Neural progenitor cell (in vitro differentiated cells): ENCODE results near the gene PDZRN4. TPM values are rescaled to one million over a fixed set of nuclear protein-coding genes. Genes with fewer than 3 reads are reported as not detected.

ENCODE experiments used
- DNase-seq: peaks from one replicate; pipeline ENCODE4 v3.0.0-alpha.2; 2016; ENCODE audit warnings: low spot score
- H2AFZ ChIP-seq: fragments of 200-600 bp; sonication (generic); replicated peaks from 2 replicates; pipeline ENCODE4 v1.6.1; 2016; ENCODE audit warnings: antibody characterized with exemption
- H3F3A ChIP-seq: fragments of 200-600 bp; sonication (generic); 2 replicates; pipeline ENCODE4 v1.6.1; 2016; ENCODE audit warnings: antibody characterized with exemption, low read depth
- H3K27ac ChIP-seq: fragments of 200-600 bp; sonication (generic); 2 replicates; pipeline ENCODE4 v1.5.1; 2016; ENCODE audit warnings: mild to moderate bottlenecking
- H3K27me3 ChIP-seq: fragments of 200-600 bp; sonication (generic); 2 replicates; pipeline ENCODE4 v1.6.1; 2016; ENCODE audit warnings: mild to moderate bottlenecking, moderate library complexity
- H3K36me3 ChIP-seq: fragments of 200-600 bp; sonication (generic); 2 replicates; pipeline ENCODE4 v1.5.1; 2016
- H3K4me1 ChIP-seq: fragments of 200-600 bp; sonication (generic); 2 replicates; pipeline ENCODE4 v1.6.1; 2016; ENCODE audit warnings: mixed run types
- H3K4me2 ChIP-seq: fragments of 200-600 bp; sonication (generic); 2 replicates; pipeline ENCODE4 v1.6.1; 2016
- H3K4me3 ChIP-seq: fragments of 200-600 bp; sonication (generic); 2 replicates; pipeline ENCODE4 v1.5.1; 2016
- H3K79me2 ChIP-seq: fragments of 200-600 bp; sonication (generic); 2 replicates; pipeline ENCODE4 v1.6.1; 2016; ENCODE audit warnings: low read depth
- H3K9ac ChIP-seq: fragments of 200-600 bp; sonication (generic); 2 replicates; pipeline ENCODE4 v1.6.1; 2016
- H3K9me3 ChIP-seq: fragments of 200-600 bp; sonication (generic); 2 replicates; pipeline ENCODE4 v1.5.1; 2016; ENCODE audit warnings: low read depth
- H4K20me1 ChIP-seq: fragments of 200-600 bp; sonication (generic); 2 replicates; pipeline ENCODE4 v1.6.1; 2016; ENCODE audit warnings: low read depth
- H3K27ac Mint-ChIP-seq: 3 replicates; pipeline ENCODE4 v1.8.0; 2021; ENCODE audit warnings: mixed read lengths
- H3K27me3 Mint-ChIP-seq: 2 replicates; pipeline ENCODE4 v1.8.0; 2022; ENCODE audit warnings: low read depth, mild to moderate bottlenecking, inconsistent platforms, moderate library complexity, mixed read lengths; ENCODE audit not compliant: insufficient read depth
- H3K36me3 Mint-ChIP-seq: 3 replicates; pipeline ENCODE4 v1.8.0; 2021; ENCODE audit warnings: mixed read lengths
- H3K4me1 Mint-ChIP-seq: 3 replicates; pipeline ENCODE4 v1.8.0; 2021; ENCODE audit warnings: mixed read lengths
- H3K4me3 Mint-ChIP-seq: 3 replicates; pipeline ENCODE4 v1.8.0; 2021; ENCODE audit warnings: mild to moderate bottlenecking, moderate library complexity, mixed read lengths
- H3K9me3 Mint-ChIP-seq: 3 replicates; pipeline ENCODE4 v1.8.0; 2020; ENCODE audit warnings: mixed read lengths
- EZH2 ChIP-seq: fragments of 200-600 bp; sonication (generic); IDR thresholded peaks from 2 replicates; pipeline ENCODE4 v1.6.1; 2017; ENCODE audit warnings: antibody characterized with exemption, mild to moderate bottlenecking, moderate library complexity
- EZH2phosphoT487 ChIP-seq: fragments of 200-600 bp; sonication (generic); IDR thresholded peaks from 2 replicates; pipeline ENCODE4 v1.6.1; 2017; ENCODE audit warnings: antibody characterized with exemption
- total RNA-seq: library from RNA; depleted of rRNA; stranded (reverse); fragments of >200 nt; gene quantifications from 2 replicates; pipeline ENCODE4 v1.2.3, GENCODE V29; 2015; ENCODE audit warnings: low replicate concordance
- TF ChIP-seq, protein P1 (sequence below): fragments of 200-600 bp; sonication (generic); IDR thresholded peaks from 2 replicates; pipeline ENCODE4 v1.5.1; 2017; ENCODE audit warnings: antibody characterized with exemption, mild to moderate bottlenecking

Gene PDZRN4
- total RNA-seq, 1 donor from 2014 or later: 0.06 TPM

DNA sequence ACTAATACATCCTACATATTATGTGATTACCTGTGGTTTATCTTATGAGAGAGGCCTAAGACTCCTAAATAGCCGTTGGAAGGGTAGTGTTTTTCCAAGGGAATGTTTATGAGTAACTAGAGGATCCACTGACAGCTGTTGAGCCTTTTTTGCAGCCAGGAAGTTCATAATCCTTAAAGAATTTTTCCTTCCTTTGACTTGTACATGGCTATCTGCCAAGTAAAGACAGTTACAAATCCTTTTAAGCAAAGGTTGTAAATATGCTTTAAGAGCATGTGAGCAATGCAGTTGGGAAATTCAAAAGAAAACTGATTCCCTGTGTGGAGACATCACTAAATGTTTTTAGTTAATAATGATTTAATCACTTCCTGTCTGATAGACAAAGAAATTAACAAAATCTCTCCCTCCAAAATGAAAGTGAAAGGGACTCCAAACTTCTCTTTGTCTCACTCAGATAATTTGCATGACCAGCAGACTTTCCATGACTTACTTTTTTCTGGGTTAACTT, 333.8 kb downstream of the PDZRN4 start:
- H3K4me2 ChIP-seq: no peak overlapping the region
- DNase-seq: no peak
- H2AFZ ChIP-seq: peak overlapping the region; percentile 40
- H4K20me1 ChIP-seq: no peaks in the 10 kb centered on the region
- H3K27ac Mint-ChIP-seq: no peak overlapping the region
- H3K4me3 ChIP-seq: no peak overlapping the region
- no peaks in the 10 kb centered on the region for H3F3A ChIP-seq
- no peaks in the 10 kb centered on the region for H3K36me3 Mint-ChIP-seq
- H3K9me3 ChIP-seq: no peaks in the 10 kb centered on the region
- H3K36me3 ChIP-seq: no peaks in the 10 kb centered on the region
- peaks cover 15% of the 10 kb centered on the region for H3K4me1 Mint-ChIP-seq
- no peak overlapping the region for H3K27ac ChIP-seq
- H3K27me3 Mint-ChIP-seq: no peaks in the 10 kb centered on the region
- H3K27me3 ChIP-seq: no peaks in the 10 kb centered on the region
- H3K9me3 Mint-ChIP-seq: no peaks in the 10 kb centered on the region
- no peaks in the 10 kb centered on the region for H3K4me1 ChIP-seq
- no peaks in the 10 kb centered on the region for H3K79me2 ChIP-seq
- H3K4me3 Mint-ChIP-seq: no peak overlapping the region
- H3K9ac ChIP-seq: no peak overlapping the region
- no peak for TF ChIP-seq EZH2
- TF ChIP-seq EZH2phosphoT487: no peak
- TF ChIP-seq, protein P1, sequence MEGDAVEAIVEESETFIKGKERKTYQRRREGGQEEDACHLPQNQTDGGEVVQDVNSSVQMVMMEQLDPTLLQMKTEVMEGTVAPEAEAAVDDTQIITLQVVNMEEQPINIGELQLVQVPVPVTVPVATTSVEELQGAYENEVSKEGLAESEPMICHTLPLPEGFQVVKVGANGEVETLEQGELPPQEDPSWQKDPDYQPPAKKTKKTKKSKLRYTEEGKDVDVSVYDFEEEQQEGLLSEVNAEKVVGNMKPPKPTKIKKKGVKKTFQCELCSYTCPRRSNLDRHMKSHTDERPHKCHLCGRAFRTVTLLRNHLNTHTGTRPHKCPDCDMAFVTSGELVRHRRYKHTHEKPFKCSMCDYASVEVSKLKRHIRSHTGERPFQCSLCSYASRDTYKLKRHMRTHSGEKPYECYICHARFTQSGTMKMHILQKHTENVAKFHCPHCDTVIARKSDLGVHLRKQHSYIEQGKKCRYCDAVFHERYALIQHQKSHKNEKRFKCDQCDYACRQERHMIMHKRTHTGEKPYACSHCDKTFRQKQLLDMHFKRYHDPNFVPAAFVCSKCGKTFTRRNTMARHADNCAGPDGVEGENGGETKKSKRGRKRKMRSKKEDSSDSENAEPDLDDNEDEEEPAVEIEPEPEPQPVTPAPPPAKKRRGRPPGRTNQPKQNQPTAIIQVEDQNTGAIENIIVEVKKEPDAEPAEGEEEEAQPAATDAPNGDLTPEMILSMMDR: no peak

DNA sequence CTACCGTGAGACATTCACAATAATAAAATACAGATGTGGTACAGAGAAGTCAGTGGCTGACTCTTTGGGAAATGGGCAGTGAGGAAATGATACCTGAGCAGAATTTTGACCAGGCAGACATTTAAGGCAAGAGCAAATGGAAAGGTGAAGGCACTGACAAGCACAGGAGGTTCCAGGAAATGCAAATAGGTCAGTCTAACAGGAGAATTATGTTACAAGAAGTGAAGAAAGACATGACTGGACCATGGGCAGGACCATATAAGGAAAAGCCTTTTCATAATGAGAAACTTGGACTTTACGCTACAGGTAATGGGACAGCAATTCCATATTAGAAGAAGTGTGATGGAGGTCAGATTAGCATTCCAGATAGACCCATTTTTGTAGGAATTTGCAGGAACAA, 338.9 kb downstream of the PDZRN4 start:
- Mint-ChIP-seq H3K27me3 (no peaks in the 10 kb centered on the region), H3K36me3 (no peaks in the 10 kb centered on the region), H3K4me1 (peaks cover 13% of the 10 kb centered on the region), H3K9me3 (peaks cover 2% of the 10 kb centered on the region), H3K27ac (no peak overlapping the region), H3K4me3 (no peak overlapping the region)
- Histone ChIP-seq H3K9me3 (no peaks in the 10 kb centered on the region), H2AFZ (no peak overlapping the region), H3F3A (no peaks in the 10 kb centered on the region), H4K20me1 (no peaks in the 10 kb centered on the region), H3K4me2 (no peak overlapping the region), H3K4me1 (no peaks in the 10 kb centered on the region), H3K27ac (no peak overlapping the region), H3K36me3 (no peaks in the 10 kb centered on the region), H3K79me2 (no peaks in the 10 kb centered on the region), H3K9ac (no peak overlapping the region), H3K27me3 (no peaks in the 10 kb centered on the region), H3K4me3 (no peak overlapping the region)
- TF ChIP-seq EZH2 (no peak), EZH2phosphoT487 (no peak)
- TF ChIP-seq, protein P1: no peak
- DNase-seq: no peak

DNA sequence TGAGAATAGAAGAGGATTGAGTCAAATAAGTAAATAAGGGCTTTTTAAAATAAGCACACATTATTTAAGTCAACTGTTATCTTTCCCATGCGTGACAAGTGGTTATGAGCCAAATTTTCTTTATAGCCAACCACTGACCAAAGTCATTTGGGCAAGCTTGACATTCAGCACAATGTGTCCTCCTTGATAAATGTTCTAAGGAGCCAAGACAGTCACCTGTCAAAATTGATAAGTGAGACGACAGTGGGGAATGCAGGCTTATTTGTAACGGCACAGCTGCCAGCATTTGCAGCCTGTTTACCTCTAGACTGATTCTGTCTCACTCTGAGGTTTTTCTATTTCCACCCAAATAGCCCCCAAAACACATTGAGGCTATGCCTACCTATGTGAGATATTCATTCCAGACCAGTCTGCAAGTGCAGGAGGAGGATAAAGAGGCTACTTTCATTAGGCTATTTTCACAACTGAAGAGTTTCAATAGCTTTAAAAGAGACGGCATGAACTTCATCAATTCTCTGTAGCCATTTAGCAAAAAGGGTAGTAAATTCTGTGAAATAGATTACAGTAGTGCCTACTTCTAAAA, 339.5 kb downstream of the PDZRN4 start:
- Mint-ChIP-seq H3K27ac (no peak overlapping the region), H3K36me3 (no peaks in the 10 kb centered on the region), H3K27me3 (no peaks in the 10 kb centered on the region), H3K4me3 (no peak overlapping the region), H3K4me1 (peaks cover 11% of the 10 kb centered on the region), H3K9me3 (peaks cover 2% of the 10 kb centered on the region)
- H3K9ac ChIP-seq: no peak overlapping the region
- no peaks in the 10 kb centered on the region for H3K27me3 ChIP-seq
- H2AFZ ChIP-seq: no peak overlapping the region
- no peaks in the 10 kb centered on the region for H3K9me3 ChIP-seq
- H3K36me3 ChIP-seq: no peaks in the 10 kb centered on the region
- H3F3A ChIP-seq: no peaks in the 10 kb centered on the region
- no peaks in the 10 kb centered on the region for H3K4me1 ChIP-seq
- no peak for DNase-seq
- TF ChIP-seq EZH2 (no peak), EZH2phosphoT487 (no peak)
- TF ChIP-seq, protein P1: no peak
- H3K27ac ChIP-seq: no peak overlapping the region
- H3K4me3 ChIP-seq: no peak overlapping the region
- H3K79me2 ChIP-seq: no peaks in the 10 kb centered on the region
- H3K4me2 ChIP-seq: no peak overlapping the region
- H4K20me1 ChIP-seq: no peaks in the 10 kb centered on the region
